Heart left ventricle (tissue), 16 donors: ENCODE data around the gene RNF167. TPM values are rescaled to one million over a fixed set of nuclear protein-coding genes. Genes with fewer than 3 reads are reported as not detected.

Source experiments
- ATAC-seq, 4 donors: fragments of 200-7000 bp; cut with Tn5 transposase; one replicate each; pipeline ENCODE4 v1.9.1; 2020 to 2022; ENCODE audit warnings: moderate library complexity in 4 of 4, mild to moderate bottlenecking in 3 of 4, moderate number of reproducible peaks in 1 of 4
- DNase-seq, 5 donors: peaks; one replicate each; pipeline ENCODE4 v3.0.0-alpha.2; 2020
- H3K27ac ChIP-seq, 12 donors: fragments of 200-600 bp; sonication (generic) in 4 of 12; one replicate each; pipeline versions ENCODE4 v1.5.0 to v1.8.0; 2016 to 2022; ENCODE audit warnings: mild to moderate bottlenecking in 2 of 12
- H3K27me3 ChIP-seq, 9 donors: fragments of 200-600 bp; sonication (generic) in 2 of 9; one replicate each; pipeline versions ENCODE4 v1.5.1 to v1.8.0; 2016 to 2022; ENCODE audit warnings: mild to moderate bottlenecking in 3 of 9
- H3K36me3 ChIP-seq, 9 donors: fragments of 200-600 bp; sonication (generic) in 2 of 9; one replicate each; pipeline versions ENCODE4 v1.5.0 to v1.8.0; 2018 to 2022; ENCODE audit warnings: mild to moderate bottlenecking in 2 of 9
- H3K4me1 ChIP-seq, 12 donors: fragments of 200-600 bp; sonication (generic) in 4 of 12; one replicate each; pipeline versions ENCODE4 v1.5.0 to v1.8.0; 2016 to 2022; ENCODE audit warnings: mild to moderate bottlenecking in 3 of 12
- H3K4me3 ChIP-seq, 12 donors: fragments of 200-600 bp; sonication (generic) in 4 of 12; one replicate each; pipeline versions ENCODE4 v1.5.0 to v1.8.0; 2017 to 2022; ENCODE audit warnings: mild to moderate bottlenecking in 9 of 12, moderate library complexity in 4 of 12
- H3K9me3 ChIP-seq, 12 donors: fragments of 200-600 bp; sonication (generic) in 4 of 12; one replicate each; pipeline versions ENCODE4 v1.5.0 to v1.8.0; 2016 to 2022; ENCODE audit warnings: mild to moderate bottlenecking in 1 of 12
- POLR2A ChIP-seq, 2 donors: fragments of 450-650 bp; IDR thresholded peaks; one replicate each; pipeline ENCODE4 v1.6.1; 2017; ENCODE audit warnings: antibody characterized with exemption in 2 of 2, mild to moderate bottlenecking in 2 of 2, moderate library complexity in 2 of 2
- WGBS, 4 donors: extraction: QIAGEN DNeasy Blood & Tissue Kit in 2 of 4; methylation state at CpG; one replicate each; pipeline versions ENCODE4 v1.1.5 to v1.1.7; 2013 to 2018; 5-methylcytosine and 5-hydroxymethylcytosine counted together
- intact Hi-C, 10 donors: fragments of 100-400 bp; cut with DNase I; formaldehyde crosslinking; loops; one replicate each; pipeline versions ENCODE4 v1.11.1 to v1.14.2; 2022
- polyA plus RNA-seq, 2 donors: library from polyadenylated mRNA; stranded (reverse); fragments of 200-250 nt; gene quantifications; one replicate each; pipeline ENCODE4 v1.2.3, GENCODE V29; 2013
- total RNA-seq, 9 donors: library from RNA; depleted of rRNA in 2 of 9; stranded (reverse); fragments of >200 nt in 2 of 9; fragmentation: NEBNext Ultra II Directional in 3 of 9; extraction: Animal tissue kit (Norgen Biotek cat#: 25700) in 3 of 9; gene quantifications; one replicate each; pipeline versions ENCODE4 v1.1.0 to v1.2.4, GENCODE V29; 2016 to 2023
- TF ChIP-seq, protein P1 (sequence below), 12 donors: fragments of 200-600 bp; sonication (generic) in 4 of 12; IDR thresholded peaks; one replicate each; pipeline versions ENCODE4 v1.5.0 to v1.8.0; 2018 to 2022; ENCODE audit warnings: antibody characterized with exemption in 12 of 12, mild to moderate bottlenecking in 5 of 12
- donor health status: ischemic (EF 13 %, LVEDD 7.1; RV severe dilation, severe dysfunction).
- donor health status: healthy with polysubstance abuse.
- donor health status: DM: no; HTN: yes; CAD: no.
- donor health status: DM: no; HTN: no; CAD: no.
- donor health status: ischemic (EF 25% LVEDD 6.9; RV normal size, moderate dysfunction).
- donor health status: ischemic (EF 25% LVEDD 5.7; RV mildly dilated, moderate dysfunction).
- donor health status: healthy.
- donor health status: DM: yes; HTN: yes; CAD: no.
- donor health status: ischemic (EF 35%, LVEDD 5.7; RV mildly dilated, moderate dysfunction).
- donor health status: nonischemic (EF 11% LVEDD 7.7; RV severe dilation, severe dysfunction).
- donor health status: DM: yes; HTN: yes; CAD: no.
- donor health status: PGD.
- donor health status: ischemic (EF 29% LVEDD 5.4; RV normal size, mild dysfunction).
- donor health status: nonischemic (EF 23%, LVEDD 6.1; RV moderate dilation, normal function).

The RNF167 gene
- total and polyA plus RNA-seq, 11 donors, result 50.7 to 152 (median 81.2) TPM

DNA sequence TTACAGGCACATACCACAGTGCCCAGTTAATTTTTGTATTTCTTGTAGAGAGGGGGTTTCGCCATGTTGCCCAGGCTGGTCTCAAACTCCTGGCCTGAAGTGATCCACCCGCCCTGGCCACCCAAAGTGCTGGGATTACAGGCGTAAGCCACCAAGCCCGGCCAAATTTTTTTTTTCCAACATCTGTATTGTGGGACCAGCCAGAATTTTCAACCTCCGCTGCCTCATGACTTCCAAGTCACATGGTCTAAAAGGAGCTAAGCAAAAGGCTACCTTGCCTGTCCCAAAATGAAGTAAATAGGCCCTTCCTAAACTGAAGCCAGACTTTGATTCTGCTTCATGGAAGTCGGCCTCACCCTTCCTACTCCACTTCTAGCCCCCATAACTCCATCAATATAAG lies 31.8 kb downstream of the RNF167 start:
- Histone ChIP-seq H3K36me3 (peaks cover 0 to 76% (median 70%) of the 10 kb centered on the region in 9 donors), H3K27ac (peak overlapping the region in 5 of 12 donors; percentile 61 to 82 (median 73)), H3K4me3 (no peak overlapping the region), H3K4me1 (peaks cover 0 to 54% (median 37%) of the 10 kb centered on the region in 12 donors), H3K9me3 (no peaks in the 10 kb centered on the region), H3K27me3 (no peaks in the 10 kb centered on the region)
- intact Hi-C loops, result loop anchor here in 2 of 10 donors (5.0 kb wide), 2 partner anchors 35 to 55 kb away; no protein-coding TSS in a partner anchor
- ATAC-seq, result no peak
- DNase-seq, result no peak
- WGBS, 4 donors, result 80 to 91% (median 89%) methylated on average over 6 of the region's 6 CpGs
- TF ChIP-seq POLR2A (IDR thresholded peaks at IDR 0.05), result no peak
- TF ChIP-seq, protein P1, sequence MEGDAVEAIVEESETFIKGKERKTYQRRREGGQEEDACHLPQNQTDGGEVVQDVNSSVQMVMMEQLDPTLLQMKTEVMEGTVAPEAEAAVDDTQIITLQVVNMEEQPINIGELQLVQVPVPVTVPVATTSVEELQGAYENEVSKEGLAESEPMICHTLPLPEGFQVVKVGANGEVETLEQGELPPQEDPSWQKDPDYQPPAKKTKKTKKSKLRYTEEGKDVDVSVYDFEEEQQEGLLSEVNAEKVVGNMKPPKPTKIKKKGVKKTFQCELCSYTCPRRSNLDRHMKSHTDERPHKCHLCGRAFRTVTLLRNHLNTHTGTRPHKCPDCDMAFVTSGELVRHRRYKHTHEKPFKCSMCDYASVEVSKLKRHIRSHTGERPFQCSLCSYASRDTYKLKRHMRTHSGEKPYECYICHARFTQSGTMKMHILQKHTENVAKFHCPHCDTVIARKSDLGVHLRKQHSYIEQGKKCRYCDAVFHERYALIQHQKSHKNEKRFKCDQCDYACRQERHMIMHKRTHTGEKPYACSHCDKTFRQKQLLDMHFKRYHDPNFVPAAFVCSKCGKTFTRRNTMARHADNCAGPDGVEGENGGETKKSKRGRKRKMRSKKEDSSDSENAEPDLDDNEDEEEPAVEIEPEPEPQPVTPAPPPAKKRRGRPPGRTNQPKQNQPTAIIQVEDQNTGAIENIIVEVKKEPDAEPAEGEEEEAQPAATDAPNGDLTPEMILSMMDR (IDR thresholded peaks at IDR 0.05), result no peak

DNA sequence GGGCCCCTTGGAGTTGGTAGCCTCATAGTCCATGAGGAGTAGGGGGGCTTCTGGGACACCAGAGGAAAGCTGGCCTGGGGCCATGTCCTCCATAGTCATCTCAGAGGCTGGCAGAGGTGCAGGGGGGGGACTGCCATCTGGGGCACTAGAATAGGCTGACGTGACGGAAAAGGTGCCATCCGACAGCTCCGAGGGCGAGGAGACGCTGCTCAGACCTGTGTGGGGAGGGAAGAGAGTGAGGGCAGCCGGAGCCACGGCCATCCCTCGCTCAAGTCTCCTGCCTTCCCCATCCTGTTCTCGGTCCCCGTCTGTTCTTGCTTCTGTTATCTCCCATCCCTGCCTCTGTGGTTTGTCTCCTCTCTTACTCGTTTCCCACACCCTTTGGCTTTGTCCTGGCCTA lies 32.3 kb downstream of the RNF167 start:
- Histone ChIP-seq H3K4me3 (no peak overlapping the region), H3K36me3 (peaks cover 0 to 81% (median 75%) of the 10 kb centered on the region in 9 donors), H3K27me3 (no peaks in the 10 kb centered on the region), H3K9me3 (no peaks in the 10 kb centered on the region), H3K27ac (peak overlapping the region in 9 of 12 donors; percentile 29 to 82 (median 61)), H3K4me1 (peaks cover 0 to 54% (median 37%) of the 10 kb centered on the region in 12 donors)
- intact Hi-C loops, result loop anchor here in 2 of 10 donors (5.0 kb wide), 2 partner anchors 35 to 55 kb away; no protein-coding TSS in a partner anchor
- DNase-seq, result peak in 1 of 5 donors; percentile 39
- ATAC-seq, result no peak
- TF ChIP-seq, protein P1 (IDR thresholded peaks at IDR 0.05), result no peak
- TF ChIP-seq POLR2A (IDR thresholded peaks at IDR 0.05), result no peak
- 81 to 86% (median 83%) methylated on average over 12 of the region's 12 CpGs for WGBS, 4 donors

DNA sequence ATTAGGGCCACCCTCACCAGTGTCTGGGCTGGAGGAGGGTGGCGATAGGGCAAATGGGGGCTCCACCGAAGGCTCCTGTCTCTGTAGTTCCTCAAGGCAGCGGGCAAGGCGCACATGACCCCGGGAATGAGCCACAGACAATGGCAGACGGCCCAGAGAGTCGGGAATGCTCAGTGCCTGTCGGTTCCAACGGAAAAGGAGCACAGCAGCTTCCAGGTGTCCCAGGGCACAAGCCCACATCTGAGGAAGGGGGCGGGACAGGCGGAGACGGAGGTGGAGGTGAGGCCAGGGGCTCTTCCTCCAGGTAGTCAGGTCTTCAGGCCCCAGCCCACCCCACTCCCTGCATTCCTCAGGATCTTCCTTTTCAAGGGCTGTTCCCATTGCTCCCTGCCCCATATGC lies 32.7 kb downstream of the RNF167 start:
- H3K4me3 ChIP-seq, result no peak overlapping the region
- peak in 1 of 5 donors; percentile 21 for DNase-seq

More for the DNA sequence above, 32.7 kb downstream of the RNF167 start:
- H3K9me3 ChIP-seq, result no peaks in the 10 kb centered on the region
- H3K36me3 ChIP-seq, result peaks cover 0 to 85% (median 79%) of the 10 kb centered on the region in 9 donors
- H3K27ac ChIP-seq, result peak overlapping the region in 10 of 12 donors; percentile 29 to 82 (median 58)
- WGBS, 4 donors, result 64 to 77% (median 69%) methylated on average over 12 of the region's 12 CpGs
- H3K27me3 ChIP-seq, result no peaks in the 10 kb centered on the region
- intact Hi-C loops, result loop anchor here in 2 of 10 donors (5.0 kb wide), 2 partner anchors 35 to 55 kb away; no protein-coding TSS in a partner anchor
- no peak for ATAC-seq
- peaks cover 0 to 54% (median 37%) of the 10 kb centered on the region in 12 donors for H3K4me1 ChIP-seq
- no peak for TF ChIP-seq POLR2A (IDR thresholded peaks at IDR 0.05)
- TF ChIP-seq, protein P1 (IDR thresholded peaks at IDR 0.05), result no peak
